Activated CD4-positive, alpha-beta memory T cell treated with anti-CD3 and anti-CD28 coated beads, Interleukin-2, amount 10 ng/mL, durations not matched to agents 7 days and 5 days (primary cell): ENCODE results near the gene MROH2A. TPM values are rescaled to one million over a fixed set of nuclear protein-coding genes. Genes with fewer than 3 reads are reported as not detected.

Experiments used
- CTCF ChIA-PET: fragments of 350-600 bp; sonication (Branson Sonifier 250); formaldehyde crosslinking; loops from one replicate; lab custom pipeline; 2021; ENCODE audit warnings: antibody characterized with exemption, inconsistent platforms; lab: Charles Lee
- POLR2A ChIA-PET: fragments of 350-600 bp; sonication (Branson Sonifier 250); formaldehyde crosslinking; loops from one replicate; lab custom pipeline; 2021; ENCODE audit warnings: antibody characterized with exemption; lab: Charles Lee
- DNase-seq: peaks from one replicate; pipeline ENCODE4 v3.0.0-alpha.2; 2020
- H3K27ac Mint-ChIP-seq: one replicate; pipeline ENCODE4 v1.8.0; 2021; ENCODE audit warnings: mild to moderate bottlenecking, mixed read lengths
- H3K27me3 Mint-ChIP-seq: one replicate; pipeline ENCODE4 v1.8.0; 2021; ENCODE audit warnings: mixed read lengths
- H3K36me3 Mint-ChIP-seq: one replicate; pipeline ENCODE4 v1.8.0; 2021; ENCODE audit warnings: low read depth, mixed read lengths
- H3K4me1 Mint-ChIP-seq: one replicate; pipeline ENCODE4 v1.8.0; 2021; ENCODE audit warnings: mixed read lengths
- H3K4me3 Mint-ChIP-seq: one replicate; pipeline ENCODE4 v1.8.0; 2021; ENCODE audit warnings: mild to moderate bottlenecking, mixed read lengths
- H3K9me3 Mint-ChIP-seq: one replicate; pipeline ENCODE4 v1.8.0; 2021; ENCODE audit warnings: mixed read lengths
- total RNA-seq, 2 experiments: library from RNA; stranded (reverse); gene quantifications; one replicate each; pipeline ENCODE4 v1.2.3, GENCODE V29; 2021

MROH2A gene
- total RNA-seq, 2 experiments from 2014 or later: not detected

DNA sequence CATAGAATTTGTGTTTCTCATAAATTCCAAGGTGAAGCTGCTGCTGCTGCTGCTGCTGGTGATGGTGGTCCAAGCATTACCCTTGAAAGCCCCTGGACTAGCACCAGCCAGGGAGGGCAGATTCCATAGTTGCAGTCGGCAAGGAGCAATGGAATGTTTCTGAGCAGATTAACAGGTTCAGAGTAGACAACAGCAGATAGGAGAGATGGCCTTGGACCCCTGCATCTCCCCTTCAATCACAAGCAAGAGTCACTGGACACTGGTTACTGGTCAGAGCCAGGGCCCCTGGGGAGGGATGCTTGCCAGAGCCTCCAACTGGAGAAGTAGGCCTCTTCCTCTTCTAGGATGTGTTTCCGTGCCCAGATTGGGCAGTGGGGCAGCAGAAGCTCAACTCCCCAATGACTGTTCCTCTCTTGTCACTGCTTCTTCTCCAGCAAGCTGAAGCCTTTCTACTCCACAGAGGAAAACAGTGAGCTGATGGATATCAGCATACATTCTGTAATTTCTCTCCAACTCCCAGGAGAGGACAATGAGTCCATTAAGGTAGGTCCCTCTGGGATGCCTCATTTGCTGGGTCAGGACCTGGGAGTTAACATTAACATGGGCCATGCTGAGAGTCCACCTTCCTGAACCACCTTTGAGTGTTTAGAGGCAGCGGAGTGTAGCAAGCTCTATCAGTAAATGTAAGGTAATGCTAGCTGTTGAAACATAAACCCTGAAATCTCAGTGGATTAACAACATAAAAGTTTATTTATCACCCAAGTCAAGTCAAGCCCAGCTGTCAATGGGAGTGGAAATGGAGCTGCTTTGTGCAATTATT lies 35.3 kb downstream of the MROH2A start:
- Mint-ChIP-seq H3K36me3 (no peaks in the 10 kb centered on the region), H3K27ac (no peak overlapping the region), H3K27me3 (peaks cover 15% of the 10 kb centered on the region), H3K4me1 (no peaks in the 10 kb centered on the region), H3K9me3 (no peaks in the 10 kb centered on the region), H3K4me3 (no peak overlapping the region)
- ChIA-PET CTCF (no interaction called here), POLR2A (no interaction called here)
- no peak for DNase-seq

DNA sequence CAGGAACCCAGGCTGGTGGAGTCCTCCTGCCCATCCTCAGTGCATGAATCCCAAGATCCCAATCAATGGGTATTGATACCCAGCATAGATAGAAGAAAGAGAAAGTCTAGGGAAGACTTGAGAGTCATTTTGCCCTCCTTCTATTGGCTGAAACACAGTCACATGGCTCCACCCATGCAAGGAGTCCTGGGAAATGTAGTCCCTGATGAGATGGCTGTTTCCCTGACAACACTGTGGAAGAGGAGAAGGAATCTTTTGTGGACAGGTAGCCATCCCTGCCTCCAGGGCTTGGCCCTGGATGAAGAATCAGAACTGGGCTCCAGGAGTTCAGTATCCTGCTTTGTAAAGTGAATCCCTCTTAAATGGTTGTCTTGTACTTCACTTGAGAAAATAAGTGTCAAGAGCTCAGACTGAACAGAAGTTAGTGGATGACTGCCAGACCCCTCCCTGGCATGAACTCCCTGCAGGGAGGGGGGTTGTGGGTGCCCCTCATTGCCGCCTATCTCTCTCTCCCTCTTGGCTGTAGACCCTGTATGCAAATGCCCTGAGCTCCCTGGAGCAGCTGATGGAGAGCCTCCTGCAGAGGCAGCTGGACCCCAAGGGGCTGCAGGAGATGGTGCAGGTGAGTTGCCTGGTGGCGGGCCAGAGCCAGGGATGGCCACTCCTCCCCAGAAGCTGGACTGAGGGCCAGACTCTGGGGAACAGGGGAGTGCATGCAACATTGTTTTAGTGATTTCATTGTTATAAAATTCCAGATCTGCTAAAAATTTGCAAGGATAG lies 36.1 kb downstream of the MROH2A start:
- Mint-ChIP-seq H3K36me3 (no peaks in the 10 kb centered on the region), H3K27me3 (peaks cover 15% of the 10 kb centered on the region), H3K9me3 (no peaks in the 10 kb centered on the region), H3K4me3 (no peak overlapping the region), H3K27ac (no peak overlapping the region), H3K4me1 (no peaks in the 10 kb centered on the region)
- CTCF ChIA-PET: no interaction called here
- POLR2A ChIA-PET: no interaction called here
- no peak for DNase-seq

DNA sequence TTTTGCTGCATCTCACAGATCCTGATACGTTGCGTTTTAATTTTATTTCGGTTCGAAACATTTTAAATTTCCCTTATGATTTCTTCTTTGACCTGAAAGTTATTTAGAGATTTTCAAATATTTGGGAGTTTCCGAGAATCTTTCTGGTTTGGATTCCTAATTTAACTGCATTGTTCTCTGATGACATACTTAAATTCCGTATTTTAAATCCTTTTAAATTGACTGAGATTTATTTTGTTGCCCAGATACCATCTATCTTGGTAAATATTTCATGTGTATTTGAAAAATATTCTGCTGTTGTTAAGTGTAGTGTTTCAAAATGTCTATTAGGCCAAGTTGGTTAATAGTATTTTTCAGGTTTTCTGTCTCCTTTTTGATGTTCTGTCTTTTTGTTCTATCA lies 37.7 kb downstream of the MROH2A start:
- H3K4me3 Mint-ChIP-seq: no peak overlapping the region
- no peak overlapping the region for H3K27ac Mint-ChIP-seq
- H3K27me3 Mint-ChIP-seq: peaks cover 9% of the 10 kb centered on the region
- H3K36me3 Mint-ChIP-seq: no peaks in the 10 kb centered on the region
- CTCF ChIA-PET: no interaction called here
- H3K4me1 Mint-ChIP-seq: no peaks in the 10 kb centered on the region
- no peak for DNase-seq
- POLR2A ChIA-PET: no interaction called here
- no peaks in the 10 kb centered on the region for H3K9me3 Mint-ChIP-seq

DNA sequence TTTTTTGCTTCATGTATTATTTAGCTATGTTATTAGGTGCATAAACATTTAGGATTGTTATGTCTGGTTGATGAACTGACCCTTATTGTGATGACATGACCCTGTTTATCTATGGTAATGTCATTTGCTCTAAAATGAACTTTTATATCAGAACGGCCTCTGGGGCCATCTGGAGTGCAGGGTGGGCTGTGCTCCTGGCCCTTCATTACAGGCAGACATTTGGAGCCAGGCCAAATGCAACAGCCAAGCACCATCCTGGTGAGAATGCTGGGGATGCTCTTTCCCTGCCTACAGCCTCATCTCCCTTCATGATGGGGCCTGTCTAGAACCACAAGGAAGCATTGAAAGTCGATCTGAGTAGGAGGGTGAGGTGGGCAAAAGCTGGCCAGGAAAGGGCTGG lies 38.2 kb downstream of the MROH2A start:
- POLR2A ChIA-PET: no interaction called here
- no peaks in the 10 kb centered on the region for H3K9me3 Mint-ChIP-seq
- DNase-seq: no peak
- CTCF ChIA-PET: no interaction called here
- H3K27me3 Mint-ChIP-seq: peaks cover 9% of the 10 kb centered on the region
- H3K4me3 Mint-ChIP-seq: no peak overlapping the region
- no peak overlapping the region for H3K27ac Mint-ChIP-seq
- H3K36me3 Mint-ChIP-seq: no peaks in the 10 kb centered on the region
- no peaks in the 10 kb centered on the region for H3K4me1 Mint-ChIP-seq

DNA sequence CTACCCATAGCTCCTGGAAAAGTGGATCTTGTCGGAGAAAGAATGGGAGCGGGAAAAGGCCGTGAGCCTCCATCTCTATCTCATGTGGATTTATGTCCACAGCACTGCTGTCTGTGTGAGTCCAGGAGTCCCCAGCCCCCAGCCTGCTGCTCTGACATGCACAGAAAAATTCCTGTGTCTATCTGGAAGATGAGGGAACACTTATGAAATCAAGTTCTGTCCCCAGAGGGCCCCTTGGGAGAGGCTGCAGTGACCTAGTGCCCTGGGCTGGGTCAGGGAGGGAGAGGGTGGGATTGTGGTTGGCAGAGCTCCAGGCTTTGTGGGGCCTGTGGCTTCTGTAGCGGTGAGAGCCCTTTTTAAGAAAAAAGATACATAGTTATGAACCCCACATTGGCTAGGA lies 38.6 kb downstream of the MROH2A start:
- no peak overlapping the region for H3K27ac Mint-ChIP-seq
- H3K9me3 Mint-ChIP-seq: no peaks in the 10 kb centered on the region
- no peak for DNase-seq
- CTCF ChIA-PET: no interaction called here
- no peaks in the 10 kb centered on the region for H3K36me3 Mint-ChIP-seq
- H3K4me1 Mint-ChIP-seq: no peaks in the 10 kb centered on the region
- peaks cover 9% of the 10 kb centered on the region for H3K27me3 Mint-ChIP-seq
- no peak overlapping the region for H3K4me3 Mint-ChIP-seq
- POLR2A ChIA-PET: no interaction called here

DNA sequence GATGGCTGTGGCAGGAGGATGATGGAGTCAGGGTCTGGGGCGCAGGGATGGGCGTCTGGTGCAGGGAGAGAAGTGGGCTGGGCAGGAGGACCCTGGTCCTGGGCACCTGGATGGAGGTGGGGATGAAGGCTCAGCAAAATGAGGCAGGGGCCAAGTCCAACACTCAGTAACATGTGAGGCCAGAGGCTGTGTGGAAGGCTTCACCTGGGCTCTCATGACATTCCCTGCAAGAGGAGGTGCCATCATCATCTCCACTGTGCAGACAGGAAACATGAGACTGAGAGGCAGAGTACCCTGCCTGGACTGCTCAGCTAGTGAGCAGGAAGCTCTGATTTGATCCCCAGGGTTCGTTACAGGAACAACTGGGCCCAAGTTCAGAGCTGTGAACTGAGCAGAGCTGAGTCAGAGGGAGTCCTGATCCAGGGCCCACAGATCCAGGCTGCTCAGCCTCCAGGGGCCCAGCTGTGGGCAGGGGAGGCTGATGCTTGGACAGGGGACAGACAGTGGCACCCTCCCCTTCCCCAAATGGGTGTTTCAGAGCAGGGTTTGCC lies 39.3 kb downstream of the MROH2A start:
- DNase-seq: no peak
- H3K36me3 Mint-ChIP-seq: no peaks in the 10 kb centered on the region
- no peak overlapping the region for H3K27ac Mint-ChIP-seq
- H3K4me1 Mint-ChIP-seq: no peaks in the 10 kb centered on the region
- peaks cover 9% of the 10 kb centered on the region for H3K27me3 Mint-ChIP-seq
- H3K9me3 Mint-ChIP-seq: no peaks in the 10 kb centered on the region
- CTCF ChIA-PET: no interaction called here
- H3K4me3 Mint-ChIP-seq: no peak overlapping the region
- POLR2A ChIA-PET: no interaction called here

DNA sequence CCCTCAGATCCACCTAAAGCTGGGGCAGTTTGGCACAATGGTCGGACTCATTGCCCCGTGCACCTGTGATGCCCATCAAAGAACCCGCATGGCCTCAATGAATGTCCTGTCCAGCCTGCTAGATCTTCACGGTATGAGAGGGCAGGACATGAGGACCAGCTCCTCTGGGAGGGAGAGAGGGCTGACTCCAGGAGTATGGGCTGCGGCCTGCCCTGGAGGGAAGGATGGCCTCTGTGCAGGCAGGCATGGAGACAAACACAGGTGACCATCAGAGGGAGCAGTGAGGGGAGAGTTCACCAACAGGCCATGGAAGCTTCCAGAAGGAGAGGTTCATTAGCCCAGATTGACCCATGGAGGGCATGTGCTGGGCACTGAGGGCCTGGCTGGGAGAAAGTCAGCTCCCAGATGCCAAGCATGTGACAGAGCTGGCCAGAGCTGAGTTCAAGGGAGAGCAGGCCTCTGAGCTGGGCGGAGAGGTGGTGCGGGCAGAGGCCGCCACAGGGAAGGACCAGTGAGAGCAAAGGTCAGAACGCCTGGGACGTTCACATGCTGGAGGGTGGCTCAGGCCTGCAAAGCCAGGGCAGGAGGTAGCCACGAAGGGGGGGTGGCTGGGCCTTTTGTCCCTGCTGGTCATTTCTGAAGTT lies 40.0 kb downstream of the MROH2A start:
- H3K9me3 Mint-ChIP-seq: no peaks in the 10 kb centered on the region
- ChIA-PET CTCF (no interaction called here), POLR2A (no interaction called here)
- no peak overlapping the region for H3K4me3 Mint-ChIP-seq
- no peak for DNase-seq
- H3K4me1 Mint-ChIP-seq: no peaks in the 10 kb centered on the region
- no peaks in the 10 kb centered on the region for H3K36me3 Mint-ChIP-seq
- peaks cover 9% of the 10 kb centered on the region for H3K27me3 Mint-ChIP-seq
- H3K27ac Mint-ChIP-seq: no peak overlapping the region

DNA sequence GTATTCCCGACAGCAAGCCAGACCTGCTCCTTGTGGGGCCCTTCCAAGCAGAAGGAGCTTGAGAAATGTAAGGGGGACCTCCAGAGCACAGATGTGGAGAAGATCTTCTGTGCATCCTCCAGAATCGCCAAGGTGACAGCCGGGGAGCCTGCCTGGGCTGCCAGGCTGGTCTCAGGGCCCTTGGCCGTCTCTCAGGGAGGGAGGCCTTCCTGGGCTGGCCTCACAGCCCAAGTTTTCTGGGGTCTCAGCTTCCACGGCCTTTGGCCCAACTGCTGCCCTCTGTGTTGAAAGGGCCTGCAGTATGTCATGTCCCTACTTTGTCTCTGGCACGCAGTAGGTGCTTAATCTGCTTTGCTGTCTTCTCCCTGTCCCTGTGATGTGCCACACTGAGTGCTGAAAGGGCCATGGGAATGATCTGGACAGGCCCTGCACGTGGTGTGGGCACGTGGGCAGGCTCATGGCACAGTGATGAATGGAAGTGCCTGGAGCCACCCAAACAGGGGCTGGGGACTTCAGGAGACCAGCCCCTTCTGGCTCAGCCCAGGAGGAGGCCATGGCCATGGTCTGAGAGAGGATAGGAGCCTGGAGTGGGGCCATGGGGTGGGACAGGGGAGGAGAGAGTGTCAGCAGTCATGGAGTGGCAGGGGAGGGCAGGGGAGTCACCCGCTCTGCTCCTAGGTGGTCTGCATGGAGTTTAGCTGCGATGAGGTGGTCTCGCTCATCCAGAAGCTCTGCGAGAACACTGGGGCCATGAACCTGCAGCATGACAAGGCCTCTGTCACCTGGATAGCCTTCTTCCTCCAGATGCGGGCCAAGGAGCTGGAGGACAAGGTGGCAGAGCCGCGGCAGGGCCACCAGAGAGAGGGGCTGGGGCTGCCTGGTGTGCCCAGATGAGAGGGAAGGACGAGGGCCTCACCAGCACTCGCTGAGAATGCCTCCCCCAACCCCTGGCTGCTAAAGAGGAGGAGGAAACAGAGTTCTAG lies 40.8 kb downstream of the MROH2A start:
- no peak for DNase-seq
- H3K27me3 Mint-ChIP-seq: peaks cover 9% of the 10 kb centered on the region
- H3K4me1 Mint-ChIP-seq: no peaks in the 10 kb centered on the region
- H3K36me3 Mint-ChIP-seq: no peaks in the 10 kb centered on the region
- no peak overlapping the region for H3K27ac Mint-ChIP-seq
- no peaks in the 10 kb centered on the region for H3K9me3 Mint-ChIP-seq
- no peak overlapping the region for H3K4me3 Mint-ChIP-seq
- ChIA-PET CTCF (no interaction called here), POLR2A (no interaction called here)

DNA sequence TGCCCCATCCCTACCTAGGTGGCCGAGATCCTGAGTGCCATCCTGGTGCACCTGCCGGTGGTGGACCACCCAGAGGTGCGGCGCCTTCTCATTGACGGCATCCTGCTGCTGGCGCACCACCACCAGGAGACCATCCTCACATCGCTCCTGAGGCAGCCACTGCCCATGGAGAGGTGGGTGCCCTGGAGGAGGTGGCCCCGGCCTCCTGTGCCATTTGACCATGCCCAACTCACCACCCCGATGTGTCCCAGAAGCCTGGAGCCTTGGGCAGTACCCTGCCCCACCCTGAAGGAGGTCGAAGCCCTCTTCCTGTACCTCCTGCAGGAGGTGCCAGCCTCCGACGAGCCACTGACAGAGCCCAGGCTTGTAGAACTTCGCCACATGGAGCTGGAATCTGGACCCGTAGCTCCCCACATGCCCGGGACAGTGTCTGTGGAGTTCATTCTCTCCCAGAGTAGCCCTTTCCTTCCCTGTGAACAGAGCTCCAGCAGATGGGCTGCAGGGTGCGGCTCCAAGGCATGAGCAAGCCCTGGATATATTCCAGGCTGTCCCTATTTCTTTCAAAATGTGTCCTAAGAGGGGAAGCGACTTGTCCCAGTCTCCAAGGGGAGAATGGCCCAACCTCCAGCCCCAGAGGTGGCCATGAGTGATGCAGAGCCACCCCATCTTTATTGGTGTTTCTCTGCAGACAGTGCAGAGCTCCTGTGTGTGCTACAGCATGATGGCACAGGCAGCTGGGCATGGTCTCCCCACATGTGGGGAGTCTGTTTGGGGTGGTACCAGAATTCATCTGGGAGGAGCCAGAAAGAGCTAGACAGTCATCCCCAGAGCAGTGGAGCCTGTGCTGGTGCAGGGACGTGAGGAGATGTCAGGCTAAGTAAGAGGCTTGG lies 42.0 kb downstream of the MROH2A start:
- H3K4me3 Mint-ChIP-seq: no peak overlapping the region
- H3K27ac Mint-ChIP-seq: no peak overlapping the region
- DNase-seq: no peak
- ChIA-PET POLR2A (no interaction called here), CTCF (no interaction called here)
- no peaks in the 10 kb centered on the region for H3K4me1 Mint-ChIP-seq
- H3K27me3 Mint-ChIP-seq: peaks cover 8% of the 10 kb centered on the region
- H3K36me3 Mint-ChIP-seq: no peaks in the 10 kb centered on the region
- no peaks in the 10 kb centered on the region for H3K9me3 Mint-ChIP-seq

DNA sequence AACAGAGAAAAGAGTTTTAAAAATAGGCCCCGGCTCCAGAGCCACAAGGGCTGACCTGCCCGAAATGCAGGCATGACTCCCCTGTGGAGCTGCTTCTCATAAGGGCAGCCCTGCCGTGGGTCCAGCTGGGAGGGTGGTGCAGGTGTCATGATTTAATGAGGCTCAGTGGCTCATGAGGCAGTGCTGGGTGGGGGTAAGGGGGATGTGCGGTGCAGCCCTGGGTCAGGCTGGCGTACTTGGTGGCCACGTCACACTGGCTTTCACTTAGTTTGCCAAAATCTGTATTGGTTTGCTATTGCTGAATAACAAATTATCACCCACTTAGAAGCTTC lies 42.6 kb downstream of the MROH2A start:
- CTCF ChIA-PET: no interaction called here
- H3K4me3 Mint-ChIP-seq: no peak overlapping the region
- H3K9me3 Mint-ChIP-seq: no peaks in the 10 kb centered on the region
- DNase-seq: no peak
- no peaks in the 10 kb centered on the region for H3K36me3 Mint-ChIP-seq
- POLR2A ChIA-PET: no interaction called here
- H3K27me3 Mint-ChIP-seq: peaks cover 10% of the 10 kb centered on the region
- no peaks in the 10 kb centered on the region for H3K4me1 Mint-ChIP-seq
- H3K27ac Mint-ChIP-seq: no peak overlapping the region

DNA sequence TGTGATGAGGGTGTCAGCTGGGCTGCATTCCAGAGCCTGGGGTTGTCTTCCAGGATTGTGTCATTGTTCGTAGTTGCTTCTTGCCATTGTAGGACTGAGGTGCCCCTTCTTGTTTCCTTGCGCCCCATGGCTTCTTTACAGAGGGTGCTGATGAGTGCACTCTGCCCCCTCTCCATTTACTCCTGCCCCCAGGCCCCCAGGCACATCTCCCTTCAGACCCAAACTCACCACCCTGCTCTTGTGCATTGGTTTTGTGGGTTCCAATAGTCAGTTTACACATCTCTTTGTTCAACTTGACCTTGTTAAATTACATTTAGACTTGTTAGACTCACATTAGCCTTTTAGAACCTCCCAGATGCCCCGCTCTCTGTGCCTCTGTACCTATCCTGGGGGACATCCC lies 43.1 kb downstream of the MROH2A start:
- H3K9me3 Mint-ChIP-seq: no peaks in the 10 kb centered on the region
- POLR2A ChIA-PET: no interaction called here
- H3K4me3 Mint-ChIP-seq: no peak overlapping the region

DNA sequence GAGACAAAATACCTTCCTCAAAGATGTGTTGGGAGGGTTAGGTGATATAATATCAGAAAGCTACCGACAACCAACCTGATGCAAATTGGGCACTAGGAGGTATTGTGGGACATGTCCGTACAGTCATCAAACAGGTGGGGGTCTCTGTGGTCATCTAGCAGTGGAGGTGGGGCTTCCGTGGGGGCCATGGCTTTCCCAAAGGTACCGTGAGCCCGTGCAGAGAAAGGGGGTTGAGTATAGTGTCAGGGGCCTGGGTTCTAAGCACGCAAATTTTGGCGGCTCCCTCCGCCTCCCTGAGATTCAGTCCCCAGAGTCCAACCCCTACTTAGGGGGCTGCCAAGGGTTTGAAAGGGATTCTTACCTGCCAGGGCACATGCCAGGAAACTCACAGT lies 43.6 kb downstream of the MROH2A start:
- peaks cover 11% of the 10 kb centered on the region for H3K27me3 Mint-ChIP-seq
- no peak for DNase-seq
- H3K9me3 Mint-ChIP-seq: no peaks in the 10 kb centered on the region
- no peak overlapping the region for H3K27ac Mint-ChIP-seq
- H3K4me3 Mint-ChIP-seq: no peak overlapping the region
- H3K36me3 Mint-ChIP-seq: no peaks in the 10 kb centered on the region
- H3K4me1 Mint-ChIP-seq: no peaks in the 10 kb centered on the region
- ChIA-PET POLR2A (no interaction called here), CTCF (no interaction called here)

More for the DNA sequence above, 43.1 kb downstream of the MROH2A start:
- no peaks in the 10 kb centered on the region for H3K36me3 Mint-ChIP-seq
- H3K27ac Mint-ChIP-seq: no peak overlapping the region
- CTCF ChIA-PET: no interaction called here
- H3K4me1 Mint-ChIP-seq: no peaks in the 10 kb centered on the region
- peaks cover 10% of the 10 kb centered on the region for H3K27me3 Mint-ChIP-seq
- DNase-seq: no peak
